ENCODE measurements around the gene NPVF. TPM values are rescaled to one million over a fixed set of nuclear protein-coding genes. Genes with fewer than 3 reads are reported as not detected.
A peak's percentile ranks its signal among the peaks of the same experiment; 100 is the strongest.

The NPVF gene
- total and polyA plus RNA-seq, 5 experiments from 2014 or later: not detected

DNA sequence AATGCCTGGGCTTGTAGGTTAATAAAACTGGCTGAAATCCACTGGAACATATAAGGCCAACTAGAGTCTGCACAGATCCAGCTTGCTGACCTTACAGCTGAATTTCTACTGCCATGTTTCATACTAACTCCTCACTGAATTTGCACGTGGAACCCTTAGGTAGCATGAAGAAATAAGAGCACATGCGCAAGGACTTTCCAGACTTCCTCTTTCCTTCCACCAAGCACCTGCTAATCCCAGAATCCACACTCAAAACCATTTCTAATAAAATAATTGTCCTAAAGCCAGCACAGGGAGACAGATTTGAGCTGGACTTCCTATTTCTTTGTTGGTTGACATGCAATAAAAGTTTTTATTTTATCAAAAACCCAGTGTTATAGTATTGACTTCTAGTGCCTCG is 46.8 kb downstream of the NPVF start:
- H3K4me1 Mint-ChIP-seq: peaks cover 4 to 25% (median 20%) of the 10 kb centered on the region in 4 donors
- peaks cover 0 to 4% (median 0%) of the 10 kb centered on the region in 5 donors for H3K27me3 Mint-ChIP-seq
- H3K4me3 Mint-ChIP-seq: peak overlapping the region in 9 of 10 donors; percentile 45 to 96 (median 88)
- H3K27ac Mint-ChIP-seq: peak overlapping the region in 6 of 10 donors; percentile 27 to 96 (median 89)
- ATAC-seq (no peak), DNase-seq (no peak)
- POLR2A ChIA-PET: no interaction called here
- peaks cover 0 to 16% (median 2%) of the 10 kb centered on the region in 3 donors for H3K36me3 Mint-ChIP-seq
- no peaks in the 10 kb centered on the region for H3K9me3 Mint-ChIP-seq

DNA sequence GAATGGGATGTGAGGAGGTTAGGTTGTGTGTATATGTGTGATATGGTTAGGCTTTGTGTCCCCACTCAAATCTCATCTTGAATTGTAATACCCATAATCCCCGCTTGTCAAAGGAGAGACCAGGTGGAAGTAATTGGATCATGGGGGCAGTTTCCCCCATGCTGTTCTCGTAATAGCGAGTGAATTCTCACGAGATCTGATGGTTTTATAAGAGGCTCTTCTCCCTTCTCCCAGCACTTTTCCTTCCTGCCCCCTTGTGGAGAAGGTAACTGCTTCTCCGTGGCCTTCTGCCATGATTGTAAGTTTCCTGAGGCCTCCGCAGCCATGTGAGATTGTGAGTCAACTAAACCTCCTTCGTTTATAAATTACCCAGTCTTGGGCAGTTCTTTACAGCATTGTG is 47.3 kb downstream of the NPVF start:
- Mint-ChIP-seq H3K36me3 (peaks cover 0 to 16% (median 2%) of the 10 kb centered on the region in 3 donors), H3K27me3 (peaks cover 0 to 3% (median 0%) of the 10 kb centered on the region in 5 donors), H3K27ac (peak overlapping the region; percentile 84 to 97 (median 96)), H3K4me1 (peaks cover 4 to 25% (median 20%) of the 10 kb centered on the region in 4 donors), H3K4me3 (peak overlapping the region; percentile 85 to 97 (median 88)), H3K9me3 (no peaks in the 10 kb centered on the region)
- ATAC-seq: no peak
- DNase-seq: no peak
- POLR2A ChIA-PET: no interaction called here

DNA sequence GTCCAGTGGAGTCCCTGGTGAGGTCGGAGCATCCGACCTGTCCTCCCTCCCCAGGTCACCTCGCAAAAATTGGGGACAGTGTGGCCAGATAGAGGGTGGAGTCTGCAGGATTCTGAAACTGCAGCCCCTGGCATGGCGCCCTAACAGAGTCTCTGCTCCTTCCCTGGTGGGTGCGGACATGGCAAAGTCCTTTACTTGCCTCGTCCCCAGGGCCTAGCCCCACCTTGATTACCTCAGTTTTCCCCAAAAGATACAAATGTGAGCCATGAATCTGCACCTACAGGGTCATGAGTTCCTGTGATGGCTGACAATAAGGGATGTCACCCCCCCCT is 47.7 kb downstream of the NPVF start:
- Mint-ChIP-seq H3K4me1 (peaks cover 4 to 25% (median 20%) of the 10 kb centered on the region in 4 donors), H3K9me3 (no peaks in the 10 kb centered on the region), H3K36me3 (peaks cover 0 to 16% (median 4%) of the 10 kb centered on the region in 3 donors), H3K27ac (peak overlapping the region; percentile 84 to 97 (median 96)), H3K4me3 (peak overlapping the region; percentile 85 to 97 (median 88)), H3K27me3 (peaks cover 0 to 2% (median 0%) of the 10 kb centered on the region in 5 donors)
- DNase-seq: no peak
- POLR2A ChIA-PET: no interaction called here
- peak; percentile 48 to 51 for ATAC-seq

DNA sequence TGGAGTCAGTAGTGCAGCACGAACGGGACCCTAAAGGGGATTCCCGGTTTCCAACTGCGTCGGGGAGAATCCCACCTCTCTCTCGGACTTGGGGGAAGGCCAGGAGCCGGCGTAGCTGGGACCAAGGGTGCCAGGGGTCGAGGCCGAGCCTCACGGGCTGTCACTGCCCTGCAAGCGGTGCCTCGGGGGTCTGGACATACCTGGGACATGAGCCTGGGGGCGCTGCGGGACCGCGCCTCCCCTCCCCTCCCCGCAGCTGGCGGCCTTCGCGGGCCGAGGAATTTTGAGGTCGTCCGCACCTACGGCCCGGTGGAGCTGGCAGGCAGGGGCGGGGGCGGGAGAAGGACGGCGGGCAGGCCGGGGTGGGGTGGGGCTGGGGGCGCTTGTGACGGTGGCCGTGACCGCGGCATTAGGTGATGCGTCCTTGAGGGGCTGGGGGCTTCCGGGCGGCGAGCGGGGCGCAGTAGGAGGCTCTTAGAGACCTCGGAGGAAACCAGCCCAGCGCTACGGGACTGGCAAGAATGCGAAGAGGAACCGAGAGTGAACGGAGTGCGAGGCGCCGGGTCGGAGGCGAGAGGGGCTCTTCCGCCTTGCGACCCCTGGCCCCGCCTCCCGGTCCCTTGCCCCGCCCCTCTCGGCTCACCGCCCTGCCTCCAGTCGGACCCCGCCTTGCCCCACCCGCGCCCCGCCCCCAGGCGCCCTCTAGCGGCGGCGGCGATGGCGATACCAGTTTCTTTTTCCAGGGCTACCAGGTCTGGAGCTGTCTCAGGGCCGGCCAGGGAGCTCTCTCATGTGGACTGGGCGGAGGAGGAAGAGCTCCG is 48.3 kb downstream of the NPVF start:
- DNase-seq (peak; percentile 88 to 99 (median 96)), ATAC-seq (peak; percentile 93 to 95)
- POLR2A ChIA-PET: no interaction called here
- H3K27ac Mint-ChIP-seq: peak overlapping the region; percentile 84 to 97 (median 96)
- H3K4me1 Mint-ChIP-seq: peaks cover 4 to 25% (median 20%) of the 10 kb centered on the region in 4 donors
- H3K36me3 Mint-ChIP-seq: peaks cover 0 to 16% (median 6%) of the 10 kb centered on the region in 3 donors
- peaks cover 0 to under 1% (median 0%) of the 10 kb centered on the region in 5 donors for H3K27me3 Mint-ChIP-seq
- no peaks in the 10 kb centered on the region for H3K9me3 Mint-ChIP-seq
- peak overlapping the region; percentile 85 to 97 (median 88) for H3K4me3 Mint-ChIP-seq

DNA sequence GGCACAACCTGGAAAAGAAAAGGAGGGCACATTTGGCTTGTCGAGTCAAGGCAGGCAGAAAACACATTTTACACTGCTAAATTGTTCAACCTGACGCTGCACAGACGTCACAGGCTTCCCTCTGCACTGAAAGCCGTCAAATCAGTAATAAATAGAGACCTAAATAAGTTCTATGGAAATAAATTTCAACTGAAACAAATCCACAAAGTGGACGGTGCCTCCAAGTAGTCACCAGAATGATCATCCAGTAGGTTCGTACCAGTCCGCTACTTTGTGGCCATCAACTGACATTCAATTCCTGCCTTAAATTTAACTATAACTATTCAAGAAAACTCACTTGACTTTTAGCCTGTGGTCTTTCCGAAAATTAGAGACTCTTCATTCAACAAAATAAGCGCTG is 49.0 kb downstream of the NPVF start:
- peaks cover 0 to 16% (median 6%) of the 10 kb centered on the region in 3 donors for H3K36me3 Mint-ChIP-seq
- H3K4me1 Mint-ChIP-seq: peaks cover 4 to 25% (median 20%) of the 10 kb centered on the region in 4 donors
- peak overlapping the region; percentile 72 to 96 (median 88) for H3K27ac Mint-ChIP-seq
- H3K27me3 Mint-ChIP-seq: no peaks in the 10 kb centered on the region
- no peak for ATAC-seq
- no peak for DNase-seq
- H3K9me3 Mint-ChIP-seq: no peaks in the 10 kb centered on the region
- H3K4me3 Mint-ChIP-seq: peak overlapping the region; percentile 85 to 97 (median 86)
- POLR2A ChIA-PET: no interaction called here

Other genes starting within 250 kb of the NPVF start
- gene OSBPL3, start 248.3 kb downstream of the NPVF start, total RNA-seq: 10 to 100 TPM; 21.3 to 28.4 TPM
- 1 to 10 TPM; 3.4 to 5.3 (median 5.0) TPM for gene OSBPL3, start 248.3 kb downstream of the NPVF start, polyA plus RNA-seq
- gene CYCS, start 103.2 kb downstream of the NPVF start, total RNA-seq: 10 to 100 TPM; 56.1 to 58.0 TPM
- gene CYCS, start 103.2 kb downstream of the NPVF start, polyA plus RNA-seq: 100 to 1,000 TPM in 2 of 3 donors, 10 to 100 TPM in 1; 95.4 to 121 (median 101) TPM

Measured in naive thymus-derived CD8-positive, alpha-beta T cell (primary cell).